Measurements from ENCODE around the gene FAM83F.
"Not testable (repeated sequence)": the region's sequence is repeated elsewhere in the genome, so short reads cannot be mapped to it uniquely, and the experiment has no call there.

FAM83F gene

GRCh38 chr22:39992894-39993293 lies 1.9 kb upstream of the FAM83F start:
- DNase-seq (ENCODE audit: low read depth in 3 of 3): not testable (repeated sequence)

DNA sequence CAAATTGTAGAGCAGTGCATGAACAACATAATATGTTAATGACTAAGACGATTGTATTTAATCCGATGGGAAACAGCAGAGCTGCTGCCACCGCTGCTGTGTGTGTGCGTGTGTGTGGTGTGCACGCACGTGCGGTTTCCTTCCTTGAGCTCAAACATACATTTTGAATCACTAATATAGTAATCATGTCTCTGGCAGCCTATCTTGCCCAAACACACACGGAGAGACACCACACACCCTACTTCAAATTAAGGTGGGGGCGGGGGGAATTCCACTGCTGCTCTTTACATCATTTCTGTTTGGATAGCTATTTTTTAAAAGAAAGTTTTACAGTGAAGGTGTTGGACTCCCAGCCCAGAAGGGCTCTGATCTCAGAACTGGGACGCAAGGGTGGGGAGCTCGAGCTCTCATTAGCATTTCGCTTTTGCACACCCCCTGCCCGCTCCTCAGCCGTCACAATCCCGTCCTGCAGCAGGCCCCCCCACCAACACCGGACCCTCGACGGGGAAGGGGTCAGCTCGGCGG lies 651 bp upstream of the FAM83F start:
- peak in 2 of 3 experiments; percentile 27 to 42 for DNase-seq (ENCODE audit: low read depth in 3 of 3)

DNA sequence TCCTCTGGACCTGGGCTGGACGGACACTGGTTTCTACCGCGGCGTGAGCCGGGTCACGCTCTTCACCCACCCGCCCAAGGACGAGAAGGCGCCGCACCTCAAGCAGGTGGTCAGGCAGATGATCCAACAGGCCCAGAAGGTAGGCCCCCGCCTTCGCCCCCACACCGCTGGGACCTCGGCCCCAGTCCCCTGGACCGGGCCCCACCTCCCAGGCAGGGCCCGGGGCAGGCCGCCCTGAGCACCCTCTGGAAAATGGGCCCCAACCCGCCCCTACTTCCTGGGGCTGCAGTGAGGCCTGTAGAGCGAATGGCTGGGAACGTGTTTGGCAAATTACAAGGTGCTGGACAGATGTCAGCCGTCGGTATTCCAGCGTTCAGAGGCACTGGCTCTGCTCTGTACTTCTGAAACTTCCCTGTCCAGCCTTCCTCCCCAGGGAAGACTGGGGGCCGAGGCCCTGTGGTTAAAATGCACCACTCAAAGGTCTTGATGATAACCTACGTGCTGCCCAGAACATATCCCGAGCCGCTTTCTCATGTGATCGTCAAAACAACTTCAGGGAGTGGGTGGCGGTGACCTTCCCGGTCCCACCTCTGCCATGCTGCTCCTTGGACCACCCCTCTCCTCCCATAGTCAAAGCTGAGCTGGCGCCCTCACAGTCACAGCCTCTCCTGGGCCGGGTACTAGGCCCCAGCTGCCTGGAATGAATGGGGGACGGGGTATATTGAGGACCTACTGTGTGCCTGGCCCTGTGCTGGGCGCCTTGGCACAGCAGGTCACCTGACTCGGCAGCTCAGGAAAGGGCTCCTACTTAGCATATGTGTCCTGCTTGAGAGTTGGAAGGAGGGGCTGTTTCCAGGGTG lies 869 bp downstream of the FAM83F start:
- no peak for DNase-seq (ENCODE audit: low read depth in 3 of 3)

- no peak for DNase-seq (ENCODE audit: low read depth in 3 of 3)
Observed at GRCh38 chr22:39996732-39997131, 2.0 kb downstream of the FAM83F start.

DNA sequence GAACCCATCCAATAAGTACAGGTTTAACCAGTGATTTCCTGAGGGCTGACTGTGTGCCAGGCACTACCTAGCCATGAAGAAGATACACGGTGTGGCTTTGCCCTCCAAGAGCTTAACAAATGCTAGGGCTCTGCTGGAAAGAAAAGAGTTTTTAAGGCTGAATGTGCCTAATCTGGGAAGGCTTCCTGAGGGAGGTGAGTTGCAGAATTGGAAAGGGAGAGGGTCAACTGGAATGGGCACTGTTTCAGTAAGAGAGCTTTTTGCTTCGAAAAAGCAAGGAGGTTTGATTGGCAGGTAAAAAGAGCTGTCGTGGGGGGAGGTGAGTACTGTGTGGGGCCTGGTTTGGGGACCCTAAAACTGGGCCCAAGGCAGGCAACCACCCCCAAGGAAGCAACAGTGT lies 2.7 kb downstream of the FAM83F start:
- no peak for DNase-seq (ENCODE audit: low read depth in 3 of 3)

GRCh38 chr22:39997939-39998726 lies 3.4 kb downstream of the FAM83F start:
- no peak for DNase-seq (ENCODE audit: low read depth in 3 of 3)

GRCh38 chr22:39999144-39999757 lies 4.5 kb downstream of the FAM83F start:
- no peak for DNase-seq (ENCODE audit: low read depth in 3 of 3)

- no peak for DNase-seq (ENCODE audit: low read depth in 3 of 3)
Observed at GRCh38 chr22:40000171-40000570, 5.4 kb downstream of the FAM83F start.

DNA sequence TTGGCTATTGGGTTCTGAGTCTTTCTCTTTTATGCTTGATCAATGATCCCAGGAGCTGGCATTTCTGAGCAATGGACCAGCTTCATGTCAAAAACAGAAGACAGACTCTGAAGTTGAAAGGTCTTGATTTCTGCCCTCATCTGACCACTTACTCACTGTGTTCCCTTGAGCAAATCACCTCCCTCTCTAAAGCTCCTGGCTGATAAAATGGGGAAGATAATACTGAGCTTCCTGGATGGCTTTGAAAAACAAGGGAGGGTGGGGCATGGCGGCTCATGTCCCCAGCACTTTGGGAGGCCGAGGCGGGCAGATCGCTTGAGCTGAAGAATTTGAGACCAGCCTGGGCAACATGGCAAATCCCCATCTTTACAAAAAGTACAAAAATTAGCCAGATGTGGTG lies 6.4 kb downstream of the FAM83F start:
- no peak for DNase-seq (ENCODE audit: low read depth in 3 of 3)

- DNase-seq (ENCODE audit: low read depth in 3 of 3): no peak
Observed at GRCh38 chr22:40001800-40002577, 7.2 kb downstream of the FAM83F start.

- DNase-seq (ENCODE audit: low read depth in 3 of 3): no peak
Observed at GRCh38 chr22:40002935-40003715, 8.4 kb downstream of the FAM83F start.

GRCh38 chr22:40004836-40005235 lies 10.1 kb downstream of the FAM83F start:
- DNase-seq (ENCODE audit: low read depth in 3 of 3): no peak

DNA sequence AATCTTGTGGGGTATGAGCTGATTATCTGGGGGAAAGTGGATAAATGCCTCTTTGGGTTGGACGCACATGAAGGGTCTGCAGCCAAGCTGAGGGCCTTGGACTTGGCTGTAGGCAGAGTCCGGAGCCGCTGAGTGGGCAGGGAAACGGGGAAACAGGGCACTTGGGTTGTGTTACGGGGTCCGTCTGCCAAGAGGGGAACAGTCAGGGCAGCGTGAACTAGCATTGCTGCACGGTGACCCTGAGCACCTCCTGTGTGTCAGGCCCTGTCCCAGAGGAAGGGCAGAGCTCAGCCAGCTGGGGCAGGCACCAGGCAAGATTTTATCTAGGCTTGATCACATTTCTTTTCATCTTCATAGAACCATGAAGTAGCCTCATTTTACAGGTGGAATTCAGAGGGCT lies 11.9 kb downstream of the FAM83F start:
- no peak for DNase-seq (ENCODE audit: low read depth in 3 of 3)

- DNase-seq (ENCODE audit: low read depth in 3 of 3): no peak
Observed at GRCh38 chr22:40007853-40008710, 13.3 kb downstream of the FAM83F start.

DNA sequence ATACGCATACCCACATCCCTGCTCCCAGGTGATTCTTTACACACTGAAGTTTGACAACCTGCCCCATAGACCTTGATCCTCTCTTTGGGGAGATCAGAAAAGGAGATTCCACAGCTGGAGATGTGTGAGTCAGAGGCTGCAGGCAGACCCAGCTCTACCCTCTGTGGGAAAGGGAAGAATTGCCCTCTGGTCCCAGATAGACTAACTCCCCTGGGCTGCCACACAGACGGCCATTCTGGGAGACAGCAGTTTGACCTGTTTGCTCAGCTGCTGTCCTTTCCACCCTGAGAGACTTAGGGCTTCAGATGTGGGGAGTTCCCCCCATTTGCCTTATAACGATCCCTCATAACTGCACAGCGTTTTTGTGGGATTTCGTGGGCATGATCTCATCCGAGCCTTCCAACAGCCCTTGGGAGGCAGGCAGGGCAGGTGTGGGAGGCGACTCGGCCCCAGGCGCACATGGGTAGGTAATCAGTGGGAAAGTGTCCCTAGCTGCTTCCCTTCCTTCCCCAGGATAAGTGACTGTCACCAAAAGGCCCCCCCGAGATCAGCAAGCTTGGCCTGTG lies 14.1 kb downstream of the FAM83F start:
- DNase-seq (ENCODE audit: low read depth in 3 of 3): no peak

DNA sequence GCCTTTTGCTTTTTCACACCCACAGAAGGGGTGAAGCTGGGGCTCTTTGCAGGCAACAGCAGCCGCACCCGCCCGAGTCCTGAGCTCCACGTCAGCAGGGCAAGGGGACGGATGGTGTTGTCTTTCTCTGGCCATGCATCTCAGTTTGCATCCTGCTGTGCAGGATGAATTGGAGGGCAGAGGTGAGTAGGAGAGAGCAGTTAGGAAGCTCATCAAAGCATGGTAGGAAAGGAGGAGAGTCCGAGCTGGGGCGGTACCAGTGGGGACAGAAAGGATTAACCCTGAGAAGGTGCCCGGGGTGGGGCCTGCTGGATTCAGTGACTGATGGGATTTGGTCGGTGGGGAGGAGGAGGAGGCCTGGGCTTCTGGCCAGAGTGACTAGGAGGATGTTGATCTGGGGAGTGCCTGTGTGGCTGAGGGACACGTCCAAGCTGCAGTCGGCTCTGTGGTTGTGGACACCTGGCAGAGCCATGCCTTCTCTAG lies 14.6 kb downstream of the FAM83F start:
- no peak for DNase-seq (ENCODE audit: low read depth in 3 of 3)

GRCh38 chr22:40009951-40010671 lies 15.4 kb downstream of the FAM83F start:
- DNase-seq (ENCODE audit: low read depth in 3 of 3): peak in 1 of 3 experiments; percentile 22

DNA sequence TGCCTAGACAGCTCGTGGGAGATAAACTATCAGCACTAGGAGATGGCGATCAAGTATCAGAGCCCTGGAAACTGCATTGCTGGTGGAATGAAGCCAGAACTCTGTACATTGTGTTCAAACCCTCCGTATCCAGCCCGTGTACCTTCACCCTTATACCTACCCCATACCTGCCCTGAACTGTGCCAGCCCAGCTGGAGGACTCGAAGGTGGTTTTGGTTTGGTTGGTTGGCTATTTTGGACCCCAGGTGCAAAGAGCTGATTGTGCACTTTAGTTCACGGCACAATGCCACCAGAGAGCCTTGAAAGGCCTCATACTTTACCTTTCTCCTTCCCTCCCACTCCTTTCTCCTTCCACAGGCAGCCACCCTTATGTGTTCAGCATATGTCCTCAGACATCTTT lies 16.0 kb downstream of the FAM83F start:
- DNase-seq (ENCODE audit: low read depth in 3 of 3): no peak

Data from stimulated activated CD4-positive, alpha-beta T cell treated with anti-CD3 and anti-CD28 coated beads, TNF-alpha, amount 100 ng/mL, for 24 hours (primary cell).